Liver (tissue), 9 donors: Measurements from ENCODE around the gene HDLBP. TPM values are rescaled to one million over a fixed set of nuclear protein-coding genes. Genes with fewer than 3 reads are reported as not detected.

Source experiments
- DNase-seq: peaks from one replicate; pipeline ENCODE4 v3.0.0-alpha.2; 2017; ENCODE audit warnings: low spot score
- H3K27ac ChIP-seq, 2 donors: one replicate each; pipeline ENCODE4 v1.7.0; 2013; ENCODE audit warnings: inconsistent platforms in 2 of 2, low read length in 2 of 2, control low read depth in 1 of 2, low read depth in 1 of 2, mild to moderate bottlenecking in 1 of 2
- H3K27me3 ChIP-seq, 4 donors: one replicate each; pipeline versions ENCODE4 v1.6.1 to v1.7.0; 2013; ENCODE audit warnings: low read length in 3 of 4, inconsistent platforms in 1 of 4, mild to moderate bottlenecking in 1 of 4, moderate library complexity in 1 of 4; ENCODE audit not compliant: control insufficient read depth in 4 of 4, insufficient read depth in 4 of 4
- H3K36me3 ChIP-seq, 4 donors: one replicate each; pipeline versions ENCODE4 v1.6.1 to v1.7.0; 2013; ENCODE audit warnings: low read length in 3 of 4, mild to moderate bottlenecking in 3 of 4, low read depth in 1 of 4, moderate library complexity in 1 of 4; ENCODE audit not compliant: control insufficient read depth in 4 of 4, insufficient read depth in 3 of 4
- H3K4me1 ChIP-seq, 4 donors: one replicate each; pipeline versions ENCODE4 v1.6.1 to v1.7.0; 2013; ENCODE audit warnings: low read length in 3 of 4, mild to moderate bottlenecking in 3 of 4, moderate library complexity in 1 of 4; ENCODE audit not compliant: control insufficient read depth in 4 of 4, insufficient read depth in 4 of 4
- H3K4me3 ChIP-seq, 3 donors: one replicate each; pipeline versions ENCODE4 v1.6.1 to v1.7.0; 2013; ENCODE audit warnings: low read length in 3 of 3, control low read depth in 1 of 3, low read depth in 1 of 3, mild to moderate bottlenecking in 1 of 3
- H3K9ac ChIP-seq, 2 donors: one replicate each; pipeline ENCODE4 v1.7.0; 2013; ENCODE audit warnings: low read length in 2 of 2, mild to moderate bottlenecking in 2 of 2, moderate library complexity in 2 of 2, control low read depth in 1 of 2, low read depth in 1 of 2
- H3K9me3 ChIP-seq, 4 donors: one replicate each; pipeline versions ENCODE4 v1.6.1 to v1.7.0; 2013; ENCODE audit warnings: low read length in 3 of 4; ENCODE audit not compliant: control insufficient read depth in 4 of 4
- ATF3 ChIP-seq: IDR thresholded peaks from 2 replicates; pipeline ENCODE4 v1.6.1; 2016; ENCODE audit warnings: antibody characterized with exemption
- CTCF ChIP-seq: fragments of 150-350 bp; IDR thresholded peaks from 2 replicates; pipeline ENCODE4 v1.5.1; 2017; ENCODE audit warnings: improper control_type of control experiment, low read depth, low read length; ENCODE audit not compliant: missing input control
- EGR1 ChIP-seq, 2 donors: IDR thresholded peaks; 2 replicates each; pipeline ENCODE4 v1.6.1; 2016 to 2018; ENCODE audit warnings: antibody characterized with exemption in 2 of 2, low read depth in 2 of 2
- FOXA1 ChIP-seq: IDR thresholded peaks from 2 replicates; pipeline ENCODE4 v1.6.1; 2016; ENCODE audit warnings: antibody characterized with exemption
- FOXA2 ChIP-seq: IDR thresholded peaks from 2 replicates; pipeline ENCODE4 v1.6.1; 2016; ENCODE audit warnings: antibody characterized with exemption
- GABPA ChIP-seq, 2 donors: IDR thresholded peaks in 1 of 2; conservative IDR thresholded peaks in 1 of 2; 2 replicates each; pipeline ENCODE4 v1.6.1; 2016; ENCODE audit warnings: antibody characterized with exemption in 2 of 2, mild to moderate bottlenecking in 1 of 2, moderate library complexity in 1 of 2
- HNF4A ChIP-seq, 2 donors: conservative IDR thresholded peaks; 2 replicates each; pipeline ENCODE4 v1.6.1; 2016; ENCODE audit warnings: antibody characterized with exemption in 2 of 2, mild to moderate bottlenecking in 2 of 2
- HNF4G ChIP-seq: IDR thresholded peaks from 2 replicates; pipeline ENCODE4 v1.6.1; 2016; ENCODE audit warnings: antibody characterized with exemption
- JUND ChIP-seq, 2 donors: IDR thresholded peaks; 2 replicates each; pipeline ENCODE4 v1.6.1; 2016; ENCODE audit warnings: antibody characterized with exemption in 2 of 2
- MAX ChIP-seq: IDR thresholded peaks from 2 replicates; pipeline ENCODE4 v1.6.1; 2016; ENCODE audit warnings: antibody characterized with exemption
- NR2F2 ChIP-seq: IDR thresholded peaks from 2 replicates; pipeline ENCODE4 v1.6.1; 2016; ENCODE audit warnings: antibody characterized with exemption
- RAD21 ChIP-seq, 2 donors: IDR thresholded peaks; 2 replicates each; pipeline ENCODE4 v1.6.1; 2016; ENCODE audit warnings: antibody characterized with exemption in 2 of 2, mild to moderate bottlenecking in 2 of 2
- REST ChIP-seq: IDR thresholded peaks from 2 replicates; pipeline ENCODE4 v1.6.1; 2016; ENCODE audit warnings: antibody characterized with exemption, mild to moderate bottlenecking
- RXRA ChIP-seq, 2 donors: IDR thresholded peaks; 2 replicates each; pipeline ENCODE4 v1.6.1; 2017 to 2018; ENCODE audit warnings: antibody characterized with exemption in 2 of 2, mild to moderate bottlenecking in 1 of 2
- SP1 ChIP-seq: IDR thresholded peaks from 2 replicates; pipeline ENCODE4 v1.6.1; 2018; ENCODE audit warnings: antibody characterized with exemption, mild to moderate bottlenecking
- TAF1 ChIP-seq: conservative IDR thresholded peaks from 2 replicates; pipeline ENCODE4 v1.6.1; 2016; ENCODE audit warnings: antibody characterized with exemption, mild to moderate bottlenecking
- YY1 ChIP-seq: IDR thresholded peaks from 2 replicates; pipeline ENCODE4 v1.6.1; 2016; ENCODE audit warnings: antibody characterized with exemption, mild to moderate bottlenecking
- ZBTB33 ChIP-seq: IDR thresholded peaks from 2 replicates; pipeline ENCODE4 v1.6.1; 2016; ENCODE audit warnings: antibody characterized with exemption
- WGBS: extraction: QIAGEN DNeasy Blood & Tissue Kit; methylation state at CpG from one replicate; pipeline ENCODE4 v1.1.7; 2013; 5-methylcytosine and 5-hydroxymethylcytosine counted together
- polyA plus RNA-seq, 2 donors: library from polyadenylated mRNA; stranded (reverse) in 1 of 2; unstranded in 1 of 2; fragments of 200-250 nt in 1 of 2; fragments of >200 nt in 1 of 2; fragmentation: Nextera tagmentation in 1 of 2; extraction: Ambion mirVana in 1 of 2; gene quantifications; one replicate each; pipeline versions ENCODE4 v1.2.1 to v1.2.3, GENCODE V29; 2013 to 2015
- total RNA-seq, 2 donors: library from RNA; depleted of rRNA; stranded (reverse); fragments of >200 nt; gene quantifications; one replicate each; pipeline ENCODE4 v1.2.3, GENCODE V29; 2014
- donor health status: healthy.
- donor health status: healthy.
- donor health status: healthy.
- donor health status: healthy.
- donor health status: healthy.

The HDLBP gene
- total and polyA plus RNA-seq, 4 donors: 219 to 580 (median 258) TPM

GRCh38 chr2:241364781-241365180, 49.3 kb upstream of the HDLBP start:
- Histone ChIP-seq H3K4me1 (peaks cover 2 to 28% (median 18%) of the 10 kb centered on the region in 4 donors), H3K27ac (no peak overlapping the region), H3K36me3 (no peaks in the 10 kb centered on the region), H3K4me3 (no peak overlapping the region), H3K9ac (no peak overlapping the region), H3K27me3 (no peaks in the 10 kb centered on the region), H3K9me3 (no peaks in the 10 kb centered on the region)
- TF ChIP-seq EGR1 (IDR thresholded peaks at IDR 0.05; ENCODE audit: low read depth in 2 of 2): no peak
- no peak for TF ChIP-seq MAX
- TF ChIP-seq TAF1: no peak
- no peak for TF ChIP-seq JUND (IDR thresholded peaks at IDR 0.05)
- TF ChIP-seq HNF4A (conservative IDR thresholded peaks at IDR 0.05): no peak
- no peak for TF ChIP-seq ATF3
- TF ChIP-seq HNF4G: no peak
- no peak for TF ChIP-seq NR2F2
- no peak for TF ChIP-seq CTCF
- TF ChIP-seq GABPA (IDR thresholded peaks at IDR 0.05 in 1 of 2, conservative IDR thresholded peaks at IDR 0.05 in 1 of 2): no peak
- no peak for TF ChIP-seq YY1
- TF ChIP-seq FOXA2: no peak
- DNase-seq: no peak
- 70% methylated on average over 2 of the region's 2 CpGs for WGBS

GRCh38 chr2:241363426-241363825, 48.0 kb upstream of the HDLBP start:
- Histone ChIP-seq H3K36me3 (no peaks in the 10 kb centered on the region), H3K27me3 (no peaks in the 10 kb centered on the region), H3K9me3 (no peaks in the 10 kb centered on the region), H3K4me1 (peaks cover 7 to 37% (median 31%) of the 10 kb centered on the region in 4 donors), H3K9ac (no peak overlapping the region), H3K4me3 (no peak overlapping the region), H3K27ac (peak overlapping the region; percentile 26 to 29)
- TF ChIP-seq REST: no peak
- no peak for TF ChIP-seq HNF4G
- no peak for TF ChIP-seq NR2F2
- TF ChIP-seq GABPA (IDR thresholded peaks at IDR 0.05 in 1 of 2, conservative IDR thresholded peaks at IDR 0.05 in 1 of 2): no peak
- TF ChIP-seq ZBTB33: no peak
- TF ChIP-seq ATF3: no peak
- no peak for TF ChIP-seq MAX
- no peak for TF ChIP-seq SP1
- TF ChIP-seq FOXA2: no peak
- no peak for TF ChIP-seq FOXA1
- no peak for TF ChIP-seq TAF1
- no peak for TF ChIP-seq RAD21 (IDR thresholded peaks at IDR 0.05)
- no peak for TF ChIP-seq HNF4A (conservative IDR thresholded peaks at IDR 0.05)
- no peak for TF ChIP-seq RXRA (IDR thresholded peaks at IDR 0.05)
- WGBS: 45% methylated on average over 7 of the region's 7 CpGs
- no peak for DNase-seq
